Activated T-helper 17 cell treated with anti-CD3 and anti-CD28 coated beads, Interleukin-2, amount 50 U/mL, for 72 hours (primary cell): ENCODE results near the gene ARHGAP44. TPM values are rescaled to one million over a fixed set of nuclear protein-coding genes. Genes with fewer than 3 reads are reported as not detected.
A peak's percentile ranks its signal among the peaks of the same experiment; 100 is the strongest.

Source experiments
- ATAC-seq: fragments of 150-1000 bp; cut with Tn5 transposase; replicated peaks from 2 replicates; pipeline ENCODE4 v1.10.0; 2021; ENCODE audit warnings: mild to moderate bottlenecking, moderate library complexity
- H3K27ac Mint-ChIP-seq: one replicate; pipeline ENCODE4 v1.8.0; 2022; ENCODE audit warnings: mixed read lengths
- H3K27me3 Mint-ChIP-seq: one replicate; pipeline ENCODE4 v1.8.0; 2022; ENCODE audit warnings: mixed read lengths
- H3K36me3 Mint-ChIP-seq: one replicate; pipeline ENCODE4 v1.8.0; 2022; ENCODE audit warnings: low read depth, mild to moderate bottlenecking, mixed read lengths
- H3K4me1 Mint-ChIP-seq: one replicate; pipeline ENCODE4 v1.8.0; 2022; ENCODE audit warnings: mixed read lengths
- H3K4me3 Mint-ChIP-seq: one replicate; pipeline ENCODE4 v1.8.0; 2022; ENCODE audit warnings: mild to moderate bottlenecking, mixed read lengths
- H3K9me3 Mint-ChIP-seq: one replicate; pipeline ENCODE4 v1.8.0; 2022; ENCODE audit warnings: mixed read lengths
- total RNA-seq, 2 donors: library from RNA; stranded (reverse); gene quantifications; one replicate each; pipeline ENCODE4 v1.2.3, GENCODE V29; 2022

ARHGAP44 gene
- total RNA-seq, 2 donors from 2014 or later: 0.48 TPM; not detected in 1

DNA sequence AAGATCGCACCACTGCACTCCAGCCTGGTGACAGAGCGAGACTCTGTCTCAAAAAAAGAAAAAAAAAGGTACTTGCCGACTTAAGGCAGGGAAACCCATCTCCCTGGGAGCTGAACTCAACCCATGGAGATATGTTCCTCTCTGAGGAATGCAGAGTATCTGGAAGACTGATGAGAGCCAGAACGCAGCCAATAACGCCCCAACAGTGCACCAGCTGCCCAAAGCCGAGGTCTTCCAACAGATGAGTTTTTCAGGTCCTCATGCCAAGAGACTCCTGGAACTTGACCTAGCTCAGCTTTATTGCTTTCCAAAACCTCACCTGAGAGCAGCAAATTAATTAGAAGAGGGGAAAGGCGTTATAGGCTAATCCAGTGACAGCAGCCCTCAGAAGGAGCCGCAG, 219.2 kb downstream of the ARHGAP44 start:
- no peak overlapping the region for H3K4me3 Mint-ChIP-seq
- no peaks in the 10 kb centered on the region for H3K27me3 Mint-ChIP-seq
- peaks cover 70% of the 10 kb centered on the region for H3K36me3 Mint-ChIP-seq
- ATAC-seq: no peak
- no peak overlapping the region for H3K27ac Mint-ChIP-seq
- H3K9me3 Mint-ChIP-seq: no peaks in the 10 kb centered on the region
- no peaks in the 10 kb centered on the region for H3K4me1 Mint-ChIP-seq

DNA sequence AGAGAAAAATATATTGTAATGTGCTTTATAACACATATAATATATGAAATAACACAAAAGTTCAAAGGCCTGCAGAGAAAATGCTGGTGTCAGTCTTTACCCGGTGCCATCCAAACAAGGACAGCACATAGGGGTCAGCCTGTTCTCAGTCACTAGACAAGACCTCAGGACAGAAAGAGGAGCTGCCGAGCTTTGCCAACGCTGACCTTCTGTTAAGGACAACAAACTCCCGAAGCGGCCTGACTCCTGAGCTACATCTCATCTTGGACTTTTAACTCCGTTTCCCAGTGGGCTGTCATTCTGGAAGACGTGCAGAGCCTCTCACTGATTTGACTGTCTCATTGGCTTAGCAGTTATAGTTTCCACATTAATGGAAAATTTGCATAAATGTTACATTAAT, 221.7 kb downstream of the ARHGAP44 start:
- Mint-ChIP-seq H3K27me3 (no peaks in the 10 kb centered on the region), H3K4me1 (peaks cover 15% of the 10 kb centered on the region), H3K36me3 (peaks cover 95% of the 10 kb centered on the region), H3K9me3 (no peaks in the 10 kb centered on the region), H3K4me3 (no peak overlapping the region), H3K27ac (peak overlapping the region; percentile 33)
- ATAC-seq: no peak

DNA sequence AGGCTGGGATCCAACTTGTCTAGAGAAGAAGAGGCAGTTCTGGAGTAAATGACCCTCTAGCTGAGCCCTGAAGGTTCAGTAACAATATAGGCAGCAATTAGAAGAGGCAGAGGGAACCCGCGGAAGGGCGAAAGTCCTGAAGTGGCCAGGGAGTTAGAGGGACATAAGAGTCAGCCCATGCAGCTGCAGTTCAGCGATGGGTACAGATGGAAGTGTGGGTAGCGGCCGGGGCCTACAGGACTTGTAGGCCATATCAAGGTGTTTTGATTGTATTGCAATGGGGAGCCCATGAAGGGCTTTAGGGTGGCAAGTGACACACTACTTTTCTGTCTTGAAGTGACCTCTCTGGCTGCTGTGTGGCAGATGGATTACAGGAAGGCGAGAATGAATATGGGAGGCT, 225.5 kb downstream of the ARHGAP44 start:
- no peaks in the 10 kb centered on the region for H3K9me3 Mint-ChIP-seq
- H3K4me3 Mint-ChIP-seq: peak overlapping the region; percentile 25
- H3K27me3 Mint-ChIP-seq: no peaks in the 10 kb centered on the region
- H3K4me1 Mint-ChIP-seq: peaks cover 15% of the 10 kb centered on the region
- no peak for ATAC-seq
- peak overlapping the region; percentile 54 for H3K27ac Mint-ChIP-seq
- peaks cover 72% of the 10 kb centered on the region for H3K36me3 Mint-ChIP-seq

DNA sequence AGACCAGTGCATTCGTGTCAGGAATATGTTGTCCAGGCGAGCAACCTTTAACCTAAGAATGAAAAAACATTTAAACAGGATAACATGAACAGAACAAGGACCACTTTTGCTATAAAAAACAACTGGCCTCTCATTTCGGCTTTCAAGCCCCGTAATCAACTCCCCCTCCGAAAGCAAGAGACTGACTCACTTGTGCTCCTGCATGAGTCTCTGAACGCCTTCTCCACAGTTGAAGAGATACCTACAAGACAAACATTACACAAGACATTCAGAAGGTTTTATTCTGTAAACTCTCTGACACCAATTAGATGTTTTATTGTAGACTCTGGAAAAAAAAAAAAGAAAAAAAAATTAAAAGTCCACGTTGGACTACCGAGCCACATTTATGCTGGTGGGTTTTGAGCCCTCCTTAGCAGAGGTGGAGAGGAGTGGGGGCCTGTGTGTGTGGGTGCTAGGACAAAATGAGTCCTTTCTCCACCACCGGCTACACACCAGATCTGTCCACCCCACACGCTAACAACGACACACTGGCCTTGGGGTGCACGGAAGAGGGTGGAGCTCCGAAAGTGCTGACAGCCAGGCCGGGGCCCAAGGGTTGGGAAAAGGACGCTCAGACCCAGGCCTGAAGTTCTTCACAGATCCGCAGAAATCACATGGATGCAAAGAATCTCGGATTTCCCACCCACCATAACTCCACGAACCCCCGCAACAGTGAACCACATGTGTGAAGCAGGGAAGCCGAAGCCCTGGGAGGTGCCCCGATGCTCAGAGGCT, 227.8 kb downstream of the ARHGAP44 start:
- Mint-ChIP-seq H3K4me1 (peaks cover 15% of the 10 kb centered on the region), H3K9me3 (no peaks in the 10 kb centered on the region), H3K27ac (peak overlapping the region; percentile 98), H3K4me3 (peak overlapping the region; percentile 97), H3K27me3 (no peaks in the 10 kb centered on the region), H3K36me3 (peaks cover 50% of the 10 kb centered on the region)
- peak; percentile 13 for ATAC-seq

DNA sequence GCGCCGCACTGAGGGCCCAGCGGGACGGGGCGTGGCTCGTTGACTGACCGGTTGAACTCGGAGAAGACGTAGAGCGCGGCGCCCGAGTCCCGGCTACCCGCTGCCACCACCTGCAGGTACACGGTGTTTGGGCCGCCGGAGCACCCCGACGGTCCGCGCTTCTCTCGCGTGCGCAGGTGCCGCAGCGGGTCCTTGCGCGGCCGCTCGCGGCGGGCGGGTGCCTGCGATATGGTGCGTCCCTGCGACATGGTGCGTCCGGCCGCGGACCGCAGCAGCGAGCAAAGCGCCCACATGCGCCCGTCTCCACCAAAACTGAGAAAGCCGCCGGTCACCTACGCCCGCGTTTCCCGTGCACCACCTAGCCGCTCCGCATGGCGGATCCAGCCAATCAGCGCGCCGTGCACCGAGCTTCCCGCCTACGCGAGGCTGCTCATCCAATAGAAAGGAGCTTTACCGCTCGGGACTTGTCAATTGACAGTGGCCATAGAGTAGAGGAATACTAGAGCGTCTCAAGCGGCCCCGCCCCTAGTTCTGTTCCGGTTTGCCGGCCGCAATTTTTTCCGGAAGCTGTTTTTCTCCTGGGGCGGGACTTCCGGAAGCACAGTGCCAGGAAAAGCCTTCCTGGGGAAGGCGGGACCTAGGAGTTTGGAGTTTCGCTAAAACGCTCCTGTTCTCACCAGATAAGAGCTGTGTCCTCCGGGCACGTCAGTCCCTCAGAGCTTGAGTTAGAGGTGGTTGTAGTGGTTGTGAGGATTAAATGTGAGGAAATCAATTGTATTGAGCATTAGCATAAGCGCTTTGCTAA, 228.6 kb downstream of the ARHGAP44 start, which contains the start of gene ELAC2:
Gene ELAC2 (minus strand): TSS at position 373 of the 805 bp plus-strand sequence. CDS start 80 bp downstream, at position 293.
- Mint-ChIP-seq H3K4me3 (peak within 1 kb of the TSS; percentile 97), H3K27me3 (no peaks in the 10 kb centered on the region), H3K36me3 (peaks cover 42% of the 10 kb centered on the region), H3K4me1 (peaks cover 15% of the 10 kb centered on the region), H3K9me3 (no peaks in the 10 kb centered on the region), H3K27ac (peak within 1 kb of the TSS; percentile 98)
- ATAC-seq: peak; percentile 96

DNA sequence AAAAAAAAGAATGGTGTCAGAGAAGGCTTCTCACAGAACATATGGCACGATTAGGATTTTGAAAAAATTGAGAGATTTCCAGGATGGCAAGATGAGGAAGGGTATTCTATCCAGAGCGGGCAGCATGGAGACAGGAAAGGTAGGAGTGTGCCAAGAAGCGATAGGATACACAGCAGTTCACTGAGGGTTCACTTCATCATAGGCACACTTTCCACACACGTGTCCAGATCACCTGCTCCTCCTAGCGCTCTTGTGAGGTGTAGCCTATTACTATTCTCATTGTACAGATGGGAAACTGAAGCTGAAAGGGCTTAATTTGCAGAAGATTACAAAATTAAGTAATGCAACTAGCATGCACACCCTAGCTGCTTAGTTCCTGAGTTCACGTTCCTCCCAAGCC, 234.7 kb downstream of the ARHGAP44 start:
- Mint-ChIP-seq H3K36me3 (no peaks in the 10 kb centered on the region), H3K27ac (no peak overlapping the region), H3K4me3 (peak overlapping the region; percentile 20), H3K27me3 (peaks cover 10% of the 10 kb centered on the region), H3K4me1 (no peaks in the 10 kb centered on the region), H3K9me3 (no peaks in the 10 kb centered on the region)
- peak; percentile 18 for ATAC-seq

DNA sequence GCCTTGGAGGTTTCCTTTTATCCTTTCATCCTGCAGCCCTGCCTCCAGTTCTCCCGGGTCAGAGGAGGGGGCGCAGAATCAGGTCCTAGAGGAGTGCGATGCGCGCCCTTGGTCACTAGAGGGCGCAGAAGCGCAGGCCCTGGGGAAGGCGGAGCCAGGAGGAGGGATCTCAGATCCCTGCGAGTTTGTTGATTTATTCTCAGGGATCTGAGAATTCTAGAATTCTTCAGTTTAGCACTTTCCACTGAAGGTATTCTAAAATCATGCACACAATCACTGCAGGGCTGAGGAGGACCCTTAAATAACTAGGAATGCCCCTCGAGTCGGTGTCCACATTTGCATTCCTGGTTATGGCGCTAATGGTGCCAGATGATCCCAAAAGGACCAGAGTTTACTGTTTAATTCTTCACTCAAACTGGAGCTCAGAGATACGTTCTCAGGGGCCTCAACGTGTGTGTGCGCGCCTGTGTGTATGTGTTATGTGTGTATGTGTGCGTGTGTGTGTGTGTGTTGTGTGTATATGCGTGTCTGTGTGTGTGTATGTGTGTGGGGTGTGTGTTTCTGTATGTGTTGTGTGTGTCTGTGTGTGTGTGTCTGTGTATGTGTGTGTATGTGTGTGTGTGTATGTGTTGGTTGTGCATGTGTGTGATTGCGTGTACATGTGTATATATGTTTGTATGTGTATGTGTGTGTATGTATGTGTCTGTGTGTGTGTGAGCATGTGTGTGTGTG, 235.4 kb downstream of the ARHGAP44 start:
- Mint-ChIP-seq H3K4me1 (no peaks in the 10 kb centered on the region), H3K27ac (no peak overlapping the region), H3K27me3 (peaks cover 10% of the 10 kb centered on the region), H3K9me3 (no peaks in the 10 kb centered on the region), H3K4me3 (peak overlapping the region; percentile 20), H3K36me3 (no peaks in the 10 kb centered on the region)
- ATAC-seq: peak; percentile 88

DNA sequence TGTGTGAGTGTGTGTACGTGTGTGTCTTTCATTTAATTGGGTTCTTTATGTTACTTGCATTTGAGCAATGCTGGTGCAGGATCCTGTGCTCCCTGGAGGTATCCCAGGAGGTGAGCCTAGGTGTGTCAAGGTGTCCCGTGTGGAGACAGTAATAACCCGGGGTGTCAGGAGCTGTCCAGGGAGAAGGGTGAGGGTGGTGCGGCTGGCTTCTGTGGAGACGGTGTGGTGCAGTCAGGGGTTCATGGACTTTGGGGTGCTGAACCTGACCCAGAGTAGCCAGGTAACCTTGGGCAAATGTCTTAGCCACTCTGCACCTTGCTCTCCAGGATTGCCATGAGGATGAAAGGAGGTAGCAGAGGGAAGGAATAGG, 235.9 kb downstream of the ARHGAP44 start:
- Mint-ChIP-seq H3K27me3 (peaks cover 10% of the 10 kb centered on the region), H3K9me3 (no peaks in the 10 kb centered on the region), H3K4me3 (no peak overlapping the region), H3K4me1 (peaks cover 1% of the 10 kb centered on the region), H3K36me3 (no peaks in the 10 kb centered on the region), H3K27ac (no peak overlapping the region)
- ATAC-seq: no peak

DNA sequence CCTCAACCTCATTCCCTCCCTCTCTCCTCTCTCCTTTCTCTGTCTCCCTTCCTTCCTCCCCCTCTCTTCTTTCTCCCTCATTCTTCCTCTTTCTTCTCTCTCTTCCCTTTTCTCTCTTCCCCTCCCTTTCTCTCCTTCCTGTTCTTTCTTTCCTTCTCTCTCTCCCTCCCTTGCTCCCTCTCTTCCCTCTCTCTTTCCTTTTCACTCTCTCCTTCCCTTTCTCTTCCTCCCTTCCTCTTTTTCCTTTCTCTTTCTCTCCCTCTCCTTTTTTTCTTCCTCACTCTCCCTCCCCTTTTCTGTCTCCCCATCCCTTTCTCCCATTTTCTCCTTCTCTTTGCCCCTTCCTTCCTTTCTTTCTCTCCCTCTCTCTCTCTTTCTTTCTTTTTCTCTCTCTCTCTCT, 236.4 kb downstream of the ARHGAP44 start:
- H3K4me1 Mint-ChIP-seq: peaks cover 5% of the 10 kb centered on the region
- no peaks in the 10 kb centered on the region for H3K9me3 Mint-ChIP-seq

DNA sequence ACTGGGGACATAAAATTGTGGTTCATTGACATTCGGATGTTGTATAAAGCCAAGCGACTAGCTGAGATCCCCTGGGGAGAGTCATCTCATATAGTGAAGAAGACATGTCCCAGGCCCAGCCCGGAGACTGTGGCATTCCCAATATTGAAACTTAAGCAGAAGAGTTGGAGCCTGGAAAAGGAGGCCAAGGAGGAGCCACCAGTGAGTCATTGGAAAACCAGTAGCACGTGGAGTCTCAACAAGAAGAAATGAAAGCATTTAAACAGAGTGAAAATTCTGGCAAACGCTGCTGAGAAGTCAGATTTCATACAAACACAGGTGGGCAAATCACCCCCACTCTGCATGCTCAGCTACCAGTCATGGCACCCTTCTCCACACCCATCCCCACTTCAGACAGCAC, 237.9 kb downstream of the ARHGAP44 start:
- H3K4me1 Mint-ChIP-seq: peaks cover 5% of the 10 kb centered on the region
- no peaks in the 10 kb centered on the region for H3K9me3 Mint-ChIP-seq
- no peak overlapping the region for H3K27ac Mint-ChIP-seq
- no peak for ATAC-seq
- peaks cover 10% of the 10 kb centered on the region for H3K27me3 Mint-ChIP-seq
- no peak overlapping the region for H3K4me3 Mint-ChIP-seq
- no peaks in the 10 kb centered on the region for H3K36me3 Mint-ChIP-seq

More for the DNA sequence above, 236.4 kb downstream of the ARHGAP44 start:
- H3K27ac Mint-ChIP-seq: no peak overlapping the region
- no peaks in the 10 kb centered on the region for H3K36me3 Mint-ChIP-seq
- no peak for ATAC-seq
- peaks cover 10% of the 10 kb centered on the region for H3K27me3 Mint-ChIP-seq
- H3K4me3 Mint-ChIP-seq: no peak overlapping the region

DNA sequence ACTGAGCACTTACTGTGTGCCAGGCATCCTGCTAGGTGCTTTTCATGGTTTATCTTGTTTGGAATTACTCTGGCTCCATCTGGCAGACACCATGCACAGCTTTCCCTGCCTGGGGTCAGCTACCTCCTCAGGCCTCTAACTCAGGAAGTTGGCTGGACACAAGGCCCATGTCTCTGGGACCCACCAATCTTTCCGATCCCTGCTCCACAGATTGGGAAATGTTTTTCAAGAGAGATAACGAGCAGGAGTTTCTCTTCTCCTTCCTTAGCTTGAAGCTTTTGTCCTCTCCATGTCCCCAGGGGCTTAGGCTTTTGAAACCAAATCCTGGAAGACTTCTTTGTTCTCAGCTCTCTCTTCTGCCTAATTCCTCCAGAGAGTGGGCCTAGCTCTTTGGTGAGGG, 240.0 kb downstream of the ARHGAP44 start:
- Mint-ChIP-seq H3K36me3 (no peaks in the 10 kb centered on the region), H3K4me1 (peaks cover 5% of the 10 kb centered on the region)

DNA sequence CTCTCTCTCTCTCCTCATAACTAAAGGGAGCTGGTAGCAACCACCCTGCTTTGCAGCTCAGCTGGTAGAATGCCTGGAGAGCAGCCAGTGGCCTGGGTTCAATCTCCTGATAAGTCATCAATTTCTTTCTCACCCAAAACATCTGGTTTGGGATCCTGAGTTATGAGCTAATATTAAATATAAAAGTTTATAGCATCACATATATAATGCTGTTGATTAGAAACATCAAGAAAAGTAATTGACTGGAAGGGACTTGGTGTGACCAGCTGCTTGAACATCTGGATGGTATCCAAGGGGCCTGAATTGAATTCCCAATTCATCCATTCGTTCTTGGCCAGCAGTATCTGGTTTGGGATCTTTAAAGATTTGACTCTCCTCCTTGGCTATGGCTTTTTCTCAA, 240.8 kb downstream of the ARHGAP44 start:
- H3K27me3 Mint-ChIP-seq: peaks cover 10% of the 10 kb centered on the region
- peaks cover 5% of the 10 kb centered on the region for H3K4me1 Mint-ChIP-seq
- ATAC-seq: no peak
- no peak overlapping the region for H3K4me3 Mint-ChIP-seq
- no peak overlapping the region for H3K27ac Mint-ChIP-seq
- H3K9me3 Mint-ChIP-seq: no peaks in the 10 kb centered on the region
- H3K36me3 Mint-ChIP-seq: no peaks in the 10 kb centered on the region

More for the DNA sequence above, 240.0 kb downstream of the ARHGAP44 start:
- no peak for ATAC-seq
- Mint-ChIP-seq H3K27me3 (peaks cover 10% of the 10 kb centered on the region), H3K4me3 (no peak overlapping the region), H3K9me3 (no peaks in the 10 kb centered on the region), H3K27ac (no peak overlapping the region)

DNA sequence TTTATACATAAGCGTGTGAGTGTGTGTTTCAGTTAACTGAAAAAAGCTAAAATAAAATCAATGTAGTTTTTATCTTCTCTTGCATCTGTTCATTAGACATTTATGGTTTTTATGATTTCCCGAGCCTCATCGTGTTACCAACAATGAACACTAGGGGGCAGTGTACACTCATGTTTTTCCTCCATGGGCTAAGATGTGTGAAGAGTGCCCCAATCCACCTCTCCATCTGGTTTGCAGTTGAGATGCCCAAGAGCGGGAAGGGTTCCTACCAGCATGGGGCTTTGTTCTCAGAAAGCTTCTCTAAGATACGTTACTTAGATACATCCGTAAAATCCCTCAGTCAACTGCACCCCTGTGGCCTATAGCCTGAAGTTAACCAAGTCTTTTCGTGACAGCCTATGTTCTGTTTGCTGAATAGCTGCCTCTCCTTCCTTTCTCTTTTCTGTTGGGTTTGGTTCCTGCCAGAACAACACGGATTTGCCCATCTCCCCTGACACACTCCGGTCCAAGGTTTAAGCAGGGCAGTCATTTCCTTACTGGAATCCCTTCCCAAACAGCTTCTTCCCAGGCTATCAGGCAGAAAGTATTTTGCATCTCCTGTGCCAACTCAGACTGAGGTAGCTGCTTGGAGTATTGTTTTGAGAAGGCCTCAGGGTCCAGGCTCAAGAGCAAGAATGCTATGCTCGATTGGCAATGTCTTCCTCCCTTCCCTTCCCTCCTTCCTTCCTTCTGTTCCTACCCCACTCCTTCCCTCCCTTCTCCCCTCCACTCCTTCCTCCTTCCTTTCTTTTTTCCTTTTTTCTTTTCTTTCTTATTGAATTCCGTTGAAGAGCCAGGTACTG, 241.4 kb downstream of the ARHGAP44 start:
- Mint-ChIP-seq H3K27ac (no peak overlapping the region), H3K36me3 (no peaks in the 10 kb centered on the region), H3K4me1 (peaks cover 5% of the 10 kb centered on the region), H3K4me3 (no peak overlapping the region), H3K9me3 (peaks cover 4% of the 10 kb centered on the region), H3K27me3 (peaks cover 10% of the 10 kb centered on the region)
- no peak for ATAC-seq
